K562 (cell line): ENCODE results near the gene GAB2. TPM values are rescaled to one million over a fixed set of nuclear protein-coding genes. Genes with fewer than 3 reads are reported as not detected.

Experiments
- BDP1 ChIP-seq: IDR thresholded peaks from 3 replicates; pipeline ENCODE4 v1.6.1; 2011; ENCODE audit not compliant: insufficient read length, insufficient read depth
- CCNT2 ChIP-seq: IDR thresholded peaks from 2 replicates; pipeline ENCODE4 v1.6.1; 2011; ENCODE audit warnings: borderline replicate concordance, low read depth, mild to moderate bottlenecking, moderate library complexity, mixed read lengths, low read length; ENCODE audit not compliant: insufficient read length; ENCODE audit errors: extremely low read depth
- CGGBP1 ChIP-seq: fragments of 250-450 bp; sonication (Bioruptor Pico); IDR thresholded peaks from 2 replicates; pipeline ENCODE4 v1.9.0; 2021; ENCODE audit warnings: mild to moderate bottlenecking
- ELF4 ChIP-seq: fragments of 450-650 bp; formaldehyde crosslinking; IDR thresholded peaks from 2 replicates; pipeline ENCODE4 v1.4.0; 2022; ENCODE audit warnings: missing genetic modification characterization
- GABPB1 ChIP-seq: sonication (generic); formaldehyde crosslinking; IDR thresholded peaks from 2 replicates; pipeline ENCODE4 v1.8.0; 2022; ENCODE audit warnings: mild to moderate bottlenecking, missing genetic modification reagents
- GATAD2A ChIP-seq: fragments of 450-650 bp; IDR thresholded peaks from 2 replicates; pipeline ENCODE4 v1.6.1; 2017
- HEY1 ChIP-seq: fragments of 250-450 bp; sonication (Bioruptor Pico); IDR thresholded peaks from 2 replicates; pipeline ENCODE4 v1.5.0; 2020; ENCODE audit warnings: mild to moderate bottlenecking, moderate library complexity, borderline replicate concordance
- MCM7 ChIP-seq, 2 experiments: fragments of 450-650 bp; IDR thresholded peaks; 2 replicates each; pipeline ENCODE4 v1.6.1; 2016 to 2018
- NFYB ChIP-seq: IDR thresholded peaks from 2 replicates; pipeline ENCODE4 v1.6.1; 2011; ENCODE audit warnings: mild to moderate bottlenecking, moderate library complexity; ENCODE audit not compliant: insufficient read length; ENCODE audit errors: extremely low read depth
- POLR2G ChIP-seq: fragments of 200-400 bp; formaldehyde crosslinking; IDR thresholded peaks from 2 replicates; pipeline ENCODE4 v1.6.1; 2017; ENCODE audit warnings: low read depth, mild to moderate bottlenecking, antibody characterized with exemption, low read length, moderate library complexity
- RBM22 ChIP-seq: fragments of 200-400 bp; formaldehyde crosslinking; IDR thresholded peaks from 2 replicates; pipeline ENCODE4 v1.6.1; 2018; ENCODE audit warnings: low read length, low read depth; ENCODE audit not compliant: poor library complexity, severe bottlenecking
- RUNX1 ChIP-seq: sonication (generic); IDR thresholded peaks from 2 replicates; pipeline ENCODE4 v1.6.1; 2016; ENCODE audit warnings: antibody characterized with exemption, low read depth
- SMAD1 ChIP-seq: fragments of 150-350 bp; IDR thresholded peaks from 2 replicates; pipeline ENCODE4 v1.6.1; 2014; ENCODE audit warnings: low read length, low read depth; ENCODE audit not compliant: partially characterized antibody
- SMARCE1 ChIP-seq: fragments of 450-650 bp; IDR thresholded peaks from 2 replicates; pipeline ENCODE4 v1.7.1; 2016; ENCODE audit warnings: mild to moderate bottlenecking
- TGIF2 ChIP-seq: sonication (generic); formaldehyde crosslinking; IDR thresholded peaks from 2 replicates; pipeline ENCODE4 v1.8.1; 2022; ENCODE audit warnings: mild to moderate bottlenecking, missing genetic modification reagents, moderate library complexity
- THRB ChIP-seq: fragments of 450-650 bp; formaldehyde crosslinking; conservative IDR thresholded peaks from 2 replicates; pipeline ENCODE4 v1.4.0; 2022; ENCODE audit warnings: mild to moderate bottlenecking, missing genetic modification characterization
- ZFP36 ChIP-seq: fragments of 150-350 bp; IDR thresholded peaks from 2 replicates; pipeline ENCODE4 v1.6.1; 2018; ENCODE audit warnings: low read length, low read depth; ENCODE audit not compliant: partially characterized antibody
- ZFPM2 ChIP-seq: fragments of 250-450 bp; sonication (Bioruptor Pico); IDR thresholded peaks from 2 replicates; pipeline ENCODE4 v1.5.1; 2022; ENCODE audit warnings: mild to moderate bottlenecking
- ZNF197 ChIP-seq: fragments of 200-800 bp; sonication (Bioruptor generic); IDR thresholded peaks from 2 replicates; pipeline ENCODE4 v1.6.1; 2016; ENCODE audit warnings: low read depth, missing genetic modification characterization, missing compliant biosample characterization
- ZNF232 ChIP-seq: sonication (generic); formaldehyde crosslinking; IDR thresholded peaks from 2 replicates; pipeline ENCODE4 v1.8.0; 2022; ENCODE audit warnings: mild to moderate bottlenecking, missing genetic modification reagents
- ZNF431 ChIP-seq: sonication (generic); formaldehyde crosslinking; IDR thresholded peaks from 2 replicates; pipeline ENCODE4 v1.8.0; 2022; ENCODE audit warnings: mild to moderate bottlenecking, missing genetic modification reagents
- ZNF445 ChIP-seq: fragments of 250-450 bp; sonication (Bioruptor Pico); IDR thresholded peaks from 2 replicates; pipeline ENCODE4 v1.4.0; 2020; ENCODE audit warnings: low read depth, mild to moderate bottlenecking, moderate library complexity
- polyA plus RNA-seq, 8 experiments: library from polyadenylated mRNA; depleted of rRNA in 4 of 8; stranded (reverse) in 5 of 8; unstranded in 3 of 8; fragments of >200 nt; fragmentation: Nextera tagmentation in 2 of 8; fragmentation: Illumina TruSeq in 1 of 8; extraction: Ambion mirVana in 2 of 8; extraction: Trizol in 1 of 8; gene quantifications; 2 replicates each; pipeline versions ENCODE4 v1.2.1 to v1.2.3, GENCODE V29; 2011 to 2014; ENCODE audit warnings: inconsistent platforms in 1 of 8, missing spikeins in 1 of 8
- total RNA-seq, 7 experiments: library from RNA; depleted of rRNA in 6 of 7; stranded (reverse); fragments of >200 nt in 6 of 7; fragmentation: Illumina TruSeq in 2 of 7; extraction: Trizol in 2 of 7; gene quantifications; 2 replicates each; pipeline versions ENCODE4 v1.2.1 to v1.2.3, GENCODE V29; 2011 to 2021; ENCODE audit warnings: low replicate concordance in 1 of 7
- TF ChIP-seq, protein P1 (sequence below): sonication (generic); formaldehyde crosslinking; IDR thresholded peaks from 2 replicates; pipeline ENCODE4 v1.8.1; 2023; ENCODE audit warnings: mild to moderate bottlenecking, missing genetic modification reagents
- TF ChIP-seq, protein P2 (sequence below): IDR thresholded peaks from 2 replicates; pipeline ENCODE4 v1.6.1; 2012; ENCODE audit warnings: low read depth, low read length, improper control_type of control experiment, borderline replicate concordance

Gene GAB2
- total and polyA plus RNA-seq, 9 of the 15 experiments (the other 6 are each of a cell fraction or from before 2014, with no cell fraction given) = 2.3 to 35.2 (median 16.1) TPM

- TF ChIP-seq ZFPM2 (CRISPR knock-in tag) (no peak), NFYB (no peak), MCM7 (IDR thresholded peaks at IDR 0.05) (no peak), ZFP36 (no peak), CGGBP1 (CRISPR knock-in tag) (no peak), ZNF431 (CRISPR knock-in tag) (no peak), ZNF232 (CRISPR knock-in tag) (no peak), ZNF197 (CRISPR knock-in tag) (no peak; the same call in 1 of the 2 replicates), GABPB1 (CRISPR knock-in tag) (peak; percentile 12), POLR2G (peak; percentile 43), SMAD1 (no peak), BDP1 (no peak), GATAD2A (0 out of 2 replicates have a peak, but pooled peaks have one; percentile 1), SMARCE1 (no peak), TGIF2 (CRISPR knock-in tag) (no peak), ELF4 (no peak), RUNX1 (no peak), THRB (CRISPR knock-in tag) (no peak), ZNF445 (CRISPR knock-in tag) (no peak), CCNT2 (no peak), HEY1 (no peak), RBM22 (peak; percentile 92)
- TF ChIP-seq, protein P1, sequence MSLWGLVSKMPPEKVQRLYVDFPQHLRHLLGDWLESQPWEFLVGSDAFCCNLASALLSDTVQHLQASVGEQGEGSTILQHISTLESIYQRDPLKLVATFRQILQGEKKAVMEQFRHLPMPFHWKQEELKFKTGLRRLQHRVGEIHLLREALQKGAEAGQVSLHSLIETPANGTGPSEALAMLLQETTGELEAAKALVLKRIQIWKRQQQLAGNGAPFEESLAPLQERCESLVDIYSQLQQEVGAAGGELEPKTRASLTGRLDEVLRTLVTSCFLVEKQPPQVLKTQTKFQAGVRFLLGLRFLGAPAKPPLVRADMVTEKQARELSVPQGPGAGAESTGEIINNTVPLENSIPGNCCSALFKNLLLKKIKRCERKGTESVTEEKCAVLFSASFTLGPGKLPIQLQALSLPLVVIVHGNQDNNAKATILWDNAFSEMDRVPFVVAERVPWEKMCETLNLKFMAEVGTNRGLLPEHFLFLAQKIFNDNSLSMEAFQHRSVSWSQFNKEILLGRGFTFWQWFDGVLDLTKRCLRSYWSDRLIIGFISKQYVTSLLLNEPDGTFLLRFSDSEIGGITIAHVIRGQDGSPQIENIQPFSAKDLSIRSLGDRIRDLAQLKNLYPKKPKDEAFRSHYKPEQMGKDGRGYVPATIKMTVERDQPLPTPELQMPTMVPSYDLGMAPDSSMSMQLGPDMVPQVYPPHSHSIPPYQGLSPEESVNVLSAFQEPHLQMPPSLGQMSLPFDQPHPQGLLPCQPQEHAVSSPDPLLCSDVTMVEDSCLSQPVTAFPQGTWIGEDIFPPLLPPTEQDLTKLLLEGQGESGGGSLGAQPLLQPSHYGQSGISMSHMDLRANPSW = no peak
- TF ChIP-seq, protein P2, sequence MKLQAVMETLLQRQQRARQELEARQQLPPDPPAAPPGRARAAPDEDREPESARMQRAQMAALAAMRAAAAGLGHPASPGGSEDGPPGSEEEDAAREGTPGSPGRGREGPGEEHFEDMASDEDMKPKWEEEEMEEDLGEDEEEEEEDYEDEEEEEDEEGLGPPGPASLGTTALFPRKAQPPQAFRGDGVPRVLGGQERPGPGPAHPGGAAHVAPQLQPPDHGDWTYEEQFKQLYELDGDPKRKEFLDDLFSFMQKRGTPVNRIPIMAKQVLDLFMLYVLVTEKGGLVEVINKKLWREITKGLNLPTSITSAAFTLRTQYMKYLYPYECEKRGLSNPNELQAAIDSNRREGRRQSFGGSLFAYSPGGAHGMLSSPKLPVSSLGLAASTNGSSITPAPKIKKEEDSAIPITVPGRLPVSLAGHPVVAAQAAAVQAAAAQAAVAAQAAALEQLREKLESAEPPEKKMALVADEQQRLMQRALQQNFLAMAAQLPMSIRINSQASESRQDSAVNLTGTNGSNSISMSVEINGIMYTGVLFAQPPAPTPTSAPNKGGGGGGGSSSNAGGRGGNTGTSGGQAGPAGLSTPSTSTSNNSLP = no peak
These were observed at the start of gene GAB2 (continued) for GRCh38 chr11:78417175-78417887.
